GM18858 (cell line): Measurements from ENCODE around the gene CST8.

ENCODE experiments used
- ATAC-seq: cut with Tn5 transposase; IDR thresholded peaks from one replicate; pipeline ENCODE4 v1.9.1; 2021; ENCODE audit not compliant: unreplicated experiment

Gene CST8

DNA sequence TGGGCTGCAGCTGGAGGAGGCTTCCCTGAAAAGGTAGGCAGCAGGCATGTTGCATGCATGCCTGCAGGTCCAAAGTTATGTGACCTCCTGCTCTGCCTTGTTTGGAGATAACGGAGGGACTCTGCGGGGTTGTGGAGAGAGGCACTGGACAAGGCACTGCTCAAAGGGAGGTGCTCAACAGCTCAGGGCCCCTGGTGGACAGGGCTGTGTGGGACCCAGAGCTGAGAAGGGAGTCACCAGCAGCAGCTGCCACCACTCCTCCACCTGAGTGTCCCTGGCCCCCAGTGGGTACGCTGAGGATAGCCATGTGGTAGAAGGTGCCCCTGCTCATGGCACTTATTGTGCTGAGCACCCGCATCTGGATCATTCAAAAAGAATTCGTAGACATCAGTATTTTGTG is 15.5 kb upstream of the CST8 start:
- no peak for ATAC-seq

DNA sequence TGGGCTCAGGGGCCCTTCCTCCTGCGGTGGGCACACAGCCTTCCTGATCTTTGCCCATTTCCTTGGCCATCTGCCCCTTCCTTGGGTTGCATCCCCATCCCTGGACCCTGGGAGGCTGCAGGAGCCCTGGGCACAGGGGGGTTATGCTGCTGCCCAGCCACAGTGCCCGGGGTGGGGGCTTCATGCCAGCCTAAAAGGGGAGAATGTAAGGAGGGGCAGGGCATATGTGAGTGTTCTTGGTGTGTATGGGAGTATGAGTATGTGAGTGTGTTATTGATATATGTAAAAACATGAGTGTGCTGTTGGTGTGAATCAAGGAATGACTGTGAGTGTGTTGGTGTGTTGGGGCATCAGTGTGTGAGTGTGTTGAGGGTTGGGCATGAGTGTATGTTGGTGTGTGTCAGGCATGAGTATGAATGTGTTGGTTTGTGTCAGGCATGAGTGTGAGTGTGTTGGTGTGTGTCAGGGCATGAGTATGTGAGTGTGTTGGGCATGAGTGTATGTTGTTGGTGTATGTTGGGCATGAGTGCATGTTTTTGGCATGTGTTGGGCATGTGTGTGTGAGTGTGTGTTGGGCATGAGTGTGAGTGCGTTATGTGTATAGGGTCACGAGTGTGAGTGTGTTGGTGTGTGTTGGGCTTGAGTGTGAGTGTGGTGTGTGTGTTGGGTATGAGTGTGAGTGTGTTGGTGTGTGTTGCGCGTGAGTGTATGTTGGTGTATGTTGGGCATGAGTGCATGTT is 14.7 kb upstream of the CST8 start:
- no peak for ATAC-seq

DNA sequence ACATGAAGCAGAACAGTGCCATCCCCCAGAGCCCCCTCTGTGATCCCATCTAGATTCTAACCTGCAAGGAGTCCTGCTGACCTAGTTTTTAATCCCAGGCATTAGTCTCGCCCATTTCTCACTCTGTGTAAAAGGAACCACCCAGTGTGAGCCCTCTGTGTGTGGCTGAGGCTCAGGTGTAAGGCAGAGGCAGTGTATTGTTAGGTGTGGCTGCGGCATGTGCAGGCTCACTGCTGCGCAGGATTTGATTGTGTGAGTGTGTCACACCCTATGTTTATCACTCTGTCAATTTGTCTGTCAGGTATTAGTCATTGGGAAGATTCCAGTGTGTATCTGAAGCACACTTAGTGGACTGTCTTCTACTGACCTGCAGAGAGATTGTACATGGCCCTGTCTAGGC is 13.7 kb upstream of the CST8 start:
- ATAC-seq = no peak

DNA sequence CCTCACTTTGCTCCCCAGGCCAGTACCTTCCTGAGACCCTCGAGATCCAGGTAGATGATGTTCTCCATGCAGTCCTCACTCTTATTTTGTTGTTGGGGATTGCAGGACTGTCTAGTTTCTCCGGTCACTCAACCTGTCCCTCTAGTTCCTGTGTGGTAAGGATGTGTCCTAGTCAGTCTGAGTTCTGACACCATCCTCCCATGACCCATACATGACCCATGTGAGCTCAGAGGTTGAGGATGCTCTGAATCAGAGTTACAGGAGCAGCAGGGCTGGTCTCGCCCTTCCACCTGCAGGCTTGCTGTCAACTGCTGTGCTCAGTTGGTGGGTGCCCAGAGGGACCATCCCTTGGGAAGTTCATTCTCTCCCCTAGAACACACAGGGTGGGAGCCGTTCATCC is 11.9 kb upstream of the CST8 start:
- no peak for ATAC-seq

DNA sequence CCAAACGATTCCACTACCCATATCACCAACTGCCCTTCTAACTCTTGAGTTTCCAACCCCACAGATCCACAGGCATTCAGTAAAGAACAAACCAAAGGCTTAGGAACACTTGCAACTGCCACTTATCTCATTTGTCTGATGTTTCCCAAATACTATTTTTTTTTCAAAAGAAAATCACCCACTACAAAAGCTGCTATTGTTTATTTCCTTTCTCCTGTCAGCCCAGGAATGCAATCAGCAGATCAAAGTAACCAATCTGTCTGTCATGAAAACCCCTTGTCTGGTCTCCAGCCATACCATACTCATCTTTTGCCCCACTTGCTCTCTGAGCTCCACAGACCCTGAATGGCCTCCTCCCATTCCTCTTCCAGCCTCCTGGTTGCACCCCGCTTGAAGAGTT is 8.8 kb upstream of the CST8 start:
- ATAC-seq = no peak

DNA sequence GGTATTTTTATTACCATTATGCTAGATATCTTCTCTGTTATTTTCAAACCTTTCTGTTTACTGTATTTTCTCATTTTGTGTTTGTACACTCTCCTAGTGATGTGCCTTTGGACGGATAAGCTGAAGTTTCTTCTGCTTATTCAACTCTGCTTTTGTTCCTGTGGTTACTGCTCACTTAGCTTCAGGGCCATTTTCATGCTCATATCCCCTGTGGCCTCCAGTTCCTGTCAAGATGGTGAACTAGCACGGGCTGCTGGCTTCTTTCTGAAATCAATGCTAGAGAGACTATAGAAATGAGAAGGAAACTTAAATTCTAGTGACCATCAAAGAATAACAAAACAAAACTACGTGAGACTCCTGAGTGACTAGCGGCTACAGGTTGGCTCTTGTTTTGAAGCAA is 6.8 kb upstream of the CST8 start:
- no peak for ATAC-seq

DNA sequence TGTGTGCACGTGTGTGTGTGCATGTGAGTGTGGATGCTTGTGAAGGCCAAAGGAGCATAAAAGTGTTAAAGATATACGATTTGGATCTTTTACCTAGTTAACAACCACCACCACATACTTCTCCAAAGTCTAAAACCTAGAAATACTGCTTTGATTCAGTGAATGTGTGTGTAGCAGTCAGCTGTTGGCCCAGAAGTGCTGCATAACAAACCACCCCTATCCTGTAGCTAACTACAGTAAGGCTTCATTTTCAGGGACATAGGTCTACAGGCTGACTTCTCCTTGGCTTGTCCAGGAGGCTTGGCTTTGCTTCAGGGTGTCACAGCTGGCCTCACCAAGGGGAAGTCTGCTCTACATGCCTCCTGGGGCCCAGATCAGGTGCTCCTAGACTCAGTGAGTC is 2.4 kb upstream of the CST8 start:
- no peak for ATAC-seq

DNA sequence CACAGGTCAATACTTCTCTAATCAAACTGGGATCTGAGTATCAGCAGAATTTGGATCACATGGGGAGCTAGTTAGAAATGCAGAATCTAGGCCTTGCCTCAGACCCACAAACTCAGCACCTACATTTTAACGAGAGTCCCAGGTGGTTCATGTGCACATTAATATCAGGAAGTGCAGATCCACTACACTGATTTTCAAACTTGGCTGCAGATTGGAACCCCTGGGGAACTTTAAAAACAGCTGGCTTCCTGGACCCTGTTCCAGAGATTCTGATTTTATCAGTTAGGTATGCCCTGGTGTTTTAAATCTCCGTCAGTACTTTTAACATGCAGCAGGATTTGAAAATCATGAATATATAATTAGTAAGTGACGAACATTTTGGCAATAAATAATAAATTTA is 1.9 kb upstream of the CST8 start:
- ATAC-seq = no peak

DNA sequence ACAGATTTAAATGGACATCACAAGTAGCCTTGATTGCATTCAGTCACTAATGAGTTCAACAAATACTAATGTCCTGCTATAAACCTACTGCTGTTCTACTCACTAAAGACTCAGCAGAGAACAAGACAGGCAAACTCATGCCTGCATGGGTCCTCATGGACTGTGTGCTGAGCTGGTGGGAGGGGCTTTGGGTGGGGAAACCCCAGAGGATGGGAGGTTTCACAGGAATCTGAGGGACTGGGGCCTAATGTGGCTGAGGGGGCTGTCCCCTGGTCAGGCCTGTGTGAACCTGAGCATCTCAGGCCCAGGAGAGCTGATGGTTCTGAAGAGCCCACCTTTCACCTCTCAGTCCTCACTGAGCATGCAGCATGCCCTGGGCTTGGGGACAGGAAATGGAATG is 1.4 kb downstream of the CST8 start:
- no peak for ATAC-seq

DNA sequence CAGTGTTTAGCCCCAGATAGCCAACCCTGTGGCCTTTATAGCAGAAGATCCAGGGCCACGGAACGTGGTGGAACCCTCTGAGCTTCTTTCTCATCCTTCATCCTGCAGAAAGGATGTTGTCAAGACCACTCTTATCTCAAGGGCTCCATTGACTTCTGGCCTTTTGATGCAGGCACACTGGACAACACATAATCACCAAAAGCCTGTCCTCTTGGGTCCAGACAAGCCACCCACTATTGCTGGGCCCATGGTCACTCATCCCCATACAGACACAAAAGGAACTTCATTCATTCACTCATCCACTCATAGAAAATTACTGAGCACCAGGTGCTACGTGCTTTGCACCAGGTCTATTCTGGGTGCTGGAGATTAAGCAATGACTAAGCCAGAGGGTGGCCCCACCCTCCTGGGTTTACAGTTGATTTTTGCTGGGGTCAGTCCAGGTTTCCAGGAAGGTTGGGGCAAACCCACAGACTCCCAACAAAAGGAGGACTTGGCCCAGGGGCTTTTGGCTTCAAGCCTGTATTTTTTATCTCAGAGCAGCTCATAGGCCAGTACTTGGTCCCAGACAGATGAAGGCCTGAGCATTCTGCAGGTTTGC is 2.4 kb downstream of the CST8 start:
- ATAC-seq = no peak

DNA sequence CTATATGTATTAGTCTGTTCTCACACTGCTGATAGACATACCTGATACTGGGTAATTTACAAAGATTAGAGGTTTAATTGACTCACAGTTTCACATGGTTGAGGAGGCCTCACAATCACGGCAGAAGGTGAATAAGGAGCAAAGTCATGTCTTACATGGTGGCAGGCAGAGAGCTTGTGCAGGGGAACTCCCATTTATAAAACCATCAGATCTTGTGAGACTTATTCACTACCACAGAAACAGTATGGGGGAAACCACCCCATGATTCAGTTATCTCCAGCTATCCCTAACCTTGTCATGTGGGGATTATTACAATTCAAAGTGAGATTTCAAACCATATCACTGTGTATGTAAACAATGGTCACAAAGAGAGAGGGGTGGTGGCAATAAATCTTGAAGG is 6.6 kb downstream of the CST8 start:
- no peak for ATAC-seq

DNA sequence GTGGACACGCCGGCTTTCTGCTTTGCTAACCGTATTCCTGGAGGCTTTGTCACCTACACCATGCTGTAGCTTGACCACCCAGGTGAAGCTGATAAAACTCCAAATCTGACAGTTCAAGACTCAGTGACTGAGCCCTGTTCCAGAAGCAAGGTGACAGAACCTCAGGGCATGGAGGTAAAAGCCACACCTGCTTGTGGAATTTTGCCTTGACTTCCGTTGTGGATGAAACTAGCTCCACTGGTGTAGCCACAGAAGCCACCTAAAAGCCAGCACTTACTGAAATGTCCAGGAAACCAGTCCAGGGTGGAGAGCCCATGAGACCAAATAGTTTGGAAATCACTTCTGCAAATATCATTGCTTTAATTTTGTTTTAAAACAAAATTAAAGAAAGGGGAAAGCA is 11.0 kb downstream of the CST8 start:
- ATAC-seq = no peak

DNA sequence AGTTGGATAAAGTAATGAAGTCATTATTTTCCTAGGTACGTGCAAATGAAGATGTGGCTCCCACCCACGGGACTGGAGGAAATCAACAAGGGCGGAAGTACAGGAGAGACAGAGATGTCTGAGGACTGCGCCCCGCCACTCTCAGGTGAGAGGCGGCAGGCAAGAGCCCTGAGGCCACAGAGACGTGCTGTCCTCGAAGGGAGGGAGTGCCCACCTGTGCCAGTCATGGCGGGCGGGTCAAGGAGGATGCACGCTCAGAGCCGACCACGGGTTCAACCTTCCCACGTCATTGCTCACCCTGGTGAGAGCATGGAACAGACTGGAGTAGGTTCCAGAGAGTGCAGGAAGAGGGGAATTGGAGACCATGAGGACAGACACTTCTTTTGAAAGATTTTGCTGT is 12.7 kb downstream of the CST8 start:
- no peak for ATAC-seq

DNA sequence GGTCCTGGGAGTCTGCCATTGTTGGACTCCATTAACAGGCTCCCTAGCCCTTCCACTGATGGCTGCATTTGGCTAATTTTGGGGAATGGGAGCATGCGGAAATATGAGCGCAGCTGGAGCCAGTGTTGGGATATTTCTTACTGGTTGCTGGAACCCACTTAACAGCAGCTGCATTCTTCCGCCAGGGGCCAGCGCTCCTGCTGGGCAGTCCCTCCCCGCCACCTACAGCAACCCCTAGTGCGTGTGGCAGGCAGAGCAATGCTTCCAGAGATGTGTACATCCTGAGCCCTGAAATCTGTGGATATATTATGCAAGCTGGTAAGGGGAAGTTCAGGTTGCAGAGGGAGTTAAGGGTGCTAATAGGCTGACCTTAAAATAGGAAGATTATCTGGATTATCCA is 16.4 kb downstream of the CST8 start:
- no peak for ATAC-seq

DNA sequence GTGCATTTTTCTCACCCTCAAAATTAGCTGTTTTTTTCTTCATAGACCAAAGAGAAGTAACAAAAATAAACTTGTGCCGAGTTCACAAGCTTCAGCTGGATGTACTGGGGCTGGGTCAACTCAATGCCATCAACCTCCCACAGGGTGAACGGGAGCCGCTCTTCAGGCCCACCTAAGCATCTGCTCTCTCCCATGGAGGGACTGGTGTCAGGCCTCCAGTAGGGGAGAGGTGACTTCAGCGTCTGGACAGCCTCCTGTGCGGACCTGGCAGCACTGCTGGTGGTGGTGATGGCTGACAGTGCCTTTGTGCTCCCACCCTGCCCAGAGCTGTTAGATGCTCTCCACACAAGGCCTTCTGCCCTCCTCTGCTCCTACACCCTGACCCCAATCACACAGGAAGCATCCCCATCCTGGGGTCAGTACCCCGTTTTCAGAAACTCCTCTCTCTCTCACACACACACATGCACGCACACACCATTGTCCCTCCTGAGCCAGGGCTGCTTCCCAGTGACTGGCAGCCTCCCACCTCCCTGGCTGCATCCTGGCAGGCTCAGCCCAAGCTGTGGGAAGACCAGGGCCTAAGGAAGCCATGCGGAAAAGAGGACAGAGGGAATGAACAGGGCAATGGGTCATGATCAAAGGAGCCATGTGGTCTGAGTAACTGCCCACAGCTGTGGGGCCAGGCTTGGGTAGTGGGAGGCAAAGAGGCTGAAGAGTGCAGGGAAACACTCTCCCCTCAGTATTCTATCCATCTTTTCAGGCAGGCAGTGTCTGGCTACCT is 17.7 kb downstream of the CST8 start:
- no peak for ATAC-seq

DNA sequence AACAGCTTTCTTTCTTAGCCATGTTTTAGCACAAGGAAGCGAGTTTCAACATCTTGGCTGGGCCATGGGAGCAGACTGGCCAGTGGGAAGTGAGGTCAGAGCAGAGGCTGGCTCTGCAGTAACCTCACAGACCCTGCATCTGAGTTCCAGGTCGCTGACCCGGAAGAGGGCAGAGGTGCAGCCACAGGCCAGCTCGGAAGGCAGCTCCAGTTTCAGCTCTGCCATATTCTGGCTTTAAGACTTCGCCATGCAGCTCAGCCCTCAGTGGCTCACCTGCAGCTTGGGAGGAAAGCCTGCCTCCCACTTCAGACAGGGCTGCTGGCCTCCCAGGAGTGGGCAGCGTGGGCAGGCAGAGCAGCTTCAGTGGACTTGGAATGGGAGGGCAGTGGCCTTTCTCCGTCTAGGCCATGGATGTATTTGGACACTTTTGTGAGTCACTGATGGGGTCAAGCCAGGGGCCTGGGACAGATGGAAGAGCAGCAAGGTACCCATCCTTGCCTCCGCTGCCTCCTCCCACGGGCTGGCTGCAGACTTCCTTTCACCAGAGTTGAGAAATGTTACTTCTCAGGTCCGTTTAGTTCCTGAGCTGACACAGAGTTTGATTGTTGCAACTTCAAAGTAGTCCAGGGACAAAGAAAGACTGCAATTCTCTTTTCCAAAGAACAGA is 18.5 kb downstream of the CST8 start:
- no peak for ATAC-seq

DNA sequence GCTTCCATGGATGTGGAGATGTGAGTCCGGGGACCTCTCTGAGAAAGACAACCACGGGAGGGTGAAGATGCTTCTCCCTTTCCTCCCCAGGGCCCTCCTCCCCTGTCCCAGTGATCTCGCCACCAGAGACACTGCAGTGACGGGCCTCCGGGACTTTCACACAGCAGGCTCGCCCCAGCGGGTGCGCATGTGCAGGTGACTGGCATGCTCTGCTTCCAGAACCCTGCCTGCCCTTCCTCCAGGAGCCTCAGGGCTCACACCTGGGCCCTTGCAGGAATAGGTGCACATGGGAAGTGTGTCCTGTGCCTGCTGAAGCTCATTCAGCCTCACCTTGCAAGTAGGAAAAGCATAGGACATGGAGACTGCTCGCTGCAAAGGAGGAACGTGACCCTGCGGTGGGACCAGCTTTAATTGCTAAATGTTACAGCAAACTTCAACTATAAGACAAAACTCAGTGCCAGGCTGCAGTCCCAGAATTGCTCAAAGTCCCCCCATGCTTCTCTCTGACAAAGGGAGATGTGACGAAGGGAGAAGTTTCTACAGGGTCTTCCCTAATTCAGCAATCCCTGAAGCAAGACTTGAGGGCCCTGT is 19.2 kb downstream of the CST8 start:
- no peak for ATAC-seq

DNA sequence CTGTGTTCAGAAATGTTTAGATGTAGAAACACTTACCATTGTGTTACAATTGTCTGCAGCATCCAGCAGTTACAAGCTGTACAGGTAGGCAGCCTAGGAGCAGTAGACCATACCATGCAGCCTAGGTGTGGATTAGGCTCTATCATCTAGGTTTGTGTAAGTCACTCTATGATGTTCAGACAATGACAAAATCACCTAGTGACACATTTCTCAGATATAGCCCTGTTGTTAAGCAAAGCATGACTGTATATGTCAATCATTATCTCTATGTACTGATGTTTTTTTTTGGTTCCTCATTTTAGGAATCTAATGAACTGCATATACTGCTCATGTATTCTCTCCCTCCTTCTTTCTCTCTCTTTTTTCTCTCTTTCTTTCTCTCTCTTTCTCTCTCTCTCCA is 22.2 kb downstream of the CST8 start:
- peak; percentile 62 for ATAC-seq

DNA sequence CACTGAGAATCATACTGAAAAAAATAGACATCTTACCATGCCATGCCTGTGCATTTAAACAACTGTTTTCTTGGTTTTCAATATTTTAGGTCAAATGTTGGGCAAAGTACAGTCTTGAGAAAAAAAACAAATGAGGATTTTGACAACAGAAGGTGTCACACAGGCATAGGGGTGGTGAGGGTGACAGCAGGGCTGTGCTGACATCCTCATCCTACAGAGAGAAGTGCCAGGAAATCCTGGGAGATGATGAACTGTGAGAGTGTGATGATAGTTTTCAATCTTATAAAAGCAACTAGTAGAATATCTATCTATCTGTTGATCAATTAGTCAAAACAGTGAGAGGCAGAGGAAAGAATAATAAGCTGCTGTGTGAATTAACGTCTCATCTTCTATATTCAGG is 23.9 kb downstream of the CST8 start:
- no peak for ATAC-seq

DNA sequence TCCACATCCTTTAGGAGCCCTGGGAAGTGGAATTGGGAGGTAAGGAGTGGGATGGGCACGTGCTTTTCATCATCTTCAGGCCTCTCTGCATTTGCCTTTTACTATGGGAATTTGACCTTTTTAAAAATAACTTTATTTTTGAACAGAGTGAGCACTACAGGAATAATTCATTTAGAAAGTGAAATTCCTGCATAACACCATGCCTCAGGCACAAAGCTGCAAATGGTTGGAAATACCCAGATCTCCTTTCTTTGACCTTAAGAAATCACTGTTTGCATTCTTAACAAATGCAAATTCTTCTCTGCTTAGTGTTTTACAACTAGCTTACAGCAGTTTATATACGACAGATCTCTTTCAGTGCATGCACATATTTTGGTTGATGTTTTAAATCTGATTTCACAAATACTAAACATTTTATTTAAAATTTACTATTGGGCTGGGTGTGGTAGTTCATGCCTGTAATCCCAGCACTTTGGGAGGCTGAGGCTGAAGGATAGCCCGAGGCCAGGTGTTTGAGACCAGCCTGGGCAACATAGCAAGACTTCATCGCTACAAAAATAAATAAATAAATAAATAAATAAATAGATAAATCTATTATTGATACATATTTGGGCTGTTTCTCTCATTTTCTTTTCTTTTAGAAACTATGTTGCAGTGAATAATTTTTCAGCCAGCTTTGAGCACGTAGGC is 24.5 kb downstream of the CST8 start:
- no peak for ATAC-seq

DNA sequence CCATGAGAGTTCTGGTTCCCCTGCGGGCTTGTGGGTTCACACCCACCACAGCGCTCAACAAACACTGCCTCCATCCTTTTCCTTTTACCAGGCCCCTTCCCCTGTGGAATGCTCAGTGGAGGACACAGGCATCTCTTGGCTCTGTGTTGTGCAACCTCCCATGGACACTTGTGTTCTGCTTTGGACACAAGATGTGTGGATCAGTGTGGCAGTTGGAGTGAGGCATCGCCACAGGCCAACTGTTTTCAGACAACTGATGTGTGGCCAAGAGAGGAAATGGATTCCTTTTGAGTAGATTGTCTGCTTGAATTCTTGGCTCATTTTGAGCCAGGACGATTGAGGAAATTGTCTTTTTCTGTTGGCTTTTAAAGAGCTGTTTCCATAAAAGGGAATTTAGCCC is 26.8 kb downstream of the CST8 start:
- ATAC-seq = no peak
